Endometrial microvascular endothelial cells (primary cell): ENCODE data around the gene NOPCHAP1. TPM values are rescaled to one million over a fixed set of nuclear protein-coding genes. Genes with fewer than 3 reads are reported as not detected.

Source experiments
- in situ Hi-C: cut with HindIII; loops from 2 replicates; pipeline ENCODE4 v1.10.0; 2017; ENCODE audit warnings: low sequenced_read_pairs, low pct_unique_long_range_greater_than_20kb; ENCODE audit errors: inconsistent ontology term
- total RNA-seq: library from RNA; depleted of rRNA; stranded (reverse); fragments of >200 nt; gene quantifications from one replicate; pipeline ENCODE4 v1.2.3, GENCODE V29; 2015; ENCODE audit errors: inconsistent ontology term

The NOPCHAP1 gene
- total RNA-seq, 1 donor from 2014 or later, result 5.6 TPM

DNA sequence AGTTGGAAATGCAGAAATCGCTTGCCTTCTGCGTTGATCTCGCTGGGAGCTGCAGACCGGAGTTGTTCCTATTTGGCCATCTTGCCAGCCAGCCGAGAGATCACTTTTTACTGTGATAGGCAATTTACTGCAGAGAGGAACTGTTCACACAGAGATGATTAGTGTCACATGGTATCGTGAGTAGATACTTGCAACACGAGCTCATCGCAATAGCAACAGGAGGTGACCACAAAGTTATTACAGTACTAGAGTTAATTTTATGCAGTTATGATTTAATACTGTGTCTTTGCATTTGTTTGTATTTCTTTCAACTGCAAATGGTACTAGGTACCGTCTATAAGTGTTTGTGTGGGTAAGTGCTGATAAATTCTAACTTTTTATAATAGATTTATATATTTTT, 27.8 kb downstream of the NOPCHAP1 start:
- in situ Hi-C loops, result no loop called here

DNA sequence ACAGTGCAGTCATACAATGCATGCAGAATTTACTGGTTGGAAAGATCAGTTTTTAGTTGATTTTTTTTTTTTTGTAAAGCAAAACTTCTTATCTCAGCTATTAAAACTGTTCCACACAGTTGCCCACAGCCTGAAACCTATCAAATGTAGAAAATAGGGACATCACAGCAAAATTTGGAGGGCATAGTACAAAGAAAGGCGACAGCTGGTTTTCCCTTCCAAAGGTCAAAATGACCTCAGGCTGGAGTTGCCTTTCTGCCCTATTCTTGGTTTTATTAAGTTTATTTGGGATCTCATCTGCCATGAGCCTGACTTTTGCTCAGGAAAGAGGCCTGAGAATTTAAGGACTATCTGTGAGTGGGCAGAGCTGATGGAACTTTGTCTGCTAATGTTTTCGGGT, 28.5 kb downstream of the NOPCHAP1 start:
- in situ Hi-C loops, result no loop called here

DNA sequence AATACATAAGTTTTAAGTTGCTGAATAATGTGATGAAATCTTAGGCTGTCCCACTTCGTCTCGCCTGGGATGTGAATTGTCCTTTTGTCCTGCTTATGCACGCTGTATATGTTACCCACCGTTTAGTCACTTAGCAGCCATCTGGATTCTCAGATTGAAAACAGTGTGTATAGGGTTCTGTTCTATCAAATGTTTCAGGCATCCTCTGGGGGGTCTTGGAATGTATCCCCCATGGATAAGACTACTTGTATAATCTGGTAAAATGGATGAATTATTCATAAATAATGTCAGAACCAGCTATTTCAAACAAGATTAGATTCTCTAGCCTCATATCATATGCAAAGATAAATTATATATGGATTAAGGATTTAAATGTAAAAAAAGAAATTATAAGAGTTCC, 29.4 kb downstream of the NOPCHAP1 start:
- in situ Hi-C loops, result no loop called here

DNA sequence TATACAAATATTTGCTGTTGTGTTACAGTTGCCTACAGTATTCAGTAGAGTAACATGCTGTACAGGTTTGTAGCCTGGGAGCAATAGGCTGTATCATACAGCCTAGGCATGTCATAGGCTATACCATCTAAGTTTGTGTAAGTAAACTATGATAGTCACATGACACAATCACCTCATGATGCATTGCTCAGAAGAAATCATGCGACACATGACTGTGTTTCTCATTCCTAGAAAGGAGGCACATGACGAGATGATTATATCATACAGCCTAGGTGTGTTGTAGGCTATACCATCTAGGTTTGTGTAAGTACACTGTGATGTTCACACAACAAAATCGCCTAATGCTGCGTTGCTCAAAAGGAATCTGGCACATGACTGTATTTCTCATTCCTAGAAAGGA, 31.9 kb downstream of the NOPCHAP1 start:
- in situ Hi-C loops, result no loop called here

DNA sequence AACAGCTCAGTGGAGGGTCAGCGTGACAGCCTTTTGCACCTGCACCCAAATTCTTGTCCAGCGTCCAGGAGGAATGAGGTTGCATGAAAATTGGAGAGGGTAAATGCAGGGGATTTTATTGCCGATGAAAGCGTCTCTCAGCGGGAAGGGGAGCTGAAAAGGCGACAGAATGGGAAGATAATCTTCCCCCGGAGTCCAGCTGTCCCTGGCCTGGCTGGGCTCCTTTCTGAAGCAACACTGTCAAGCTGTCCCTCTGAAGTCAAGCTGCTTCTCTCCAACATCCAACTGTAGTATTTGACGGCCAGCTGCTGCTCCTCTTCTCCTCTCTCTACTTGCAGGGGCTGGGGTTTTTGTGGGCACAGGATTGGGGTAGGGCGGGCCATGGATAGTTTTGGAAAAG, 32.7 kb downstream of the NOPCHAP1 start:
- in situ Hi-C loops, result no loop called here

DNA sequence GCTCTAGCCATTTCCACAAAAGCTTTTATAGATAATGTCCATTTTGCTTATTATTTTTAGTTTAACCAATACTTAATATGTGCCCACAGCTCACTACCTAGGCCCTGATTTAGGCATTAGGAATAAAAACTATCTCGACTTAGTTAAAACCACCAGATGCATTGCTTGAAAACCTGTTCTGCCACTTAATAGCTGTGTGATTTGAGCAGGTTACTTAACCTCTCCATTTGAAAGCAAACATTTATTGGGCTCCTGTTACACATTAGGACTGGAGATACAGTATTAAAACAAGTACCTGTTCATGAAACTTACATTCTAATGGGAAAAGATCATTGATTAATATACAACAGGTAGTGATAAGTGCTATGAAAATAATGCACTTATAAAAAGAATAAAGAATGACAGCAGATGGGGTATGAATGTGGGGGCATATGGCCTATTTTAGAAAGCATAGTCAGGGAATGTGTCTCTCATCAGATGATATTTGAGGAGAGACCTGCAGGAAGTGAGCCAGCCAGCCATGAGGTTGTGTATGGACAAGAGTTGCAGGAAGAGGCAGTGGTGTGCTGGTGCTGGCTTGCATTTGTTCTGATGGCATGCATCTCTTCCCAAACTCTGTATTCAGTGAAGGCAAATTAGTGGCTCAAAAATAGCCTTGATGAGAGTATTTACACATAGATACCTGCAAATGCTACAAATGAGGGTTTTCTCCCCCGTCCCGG, 34.3 kb downstream of the NOPCHAP1 start:
- in situ Hi-C loops, result no loop called here

DNA sequence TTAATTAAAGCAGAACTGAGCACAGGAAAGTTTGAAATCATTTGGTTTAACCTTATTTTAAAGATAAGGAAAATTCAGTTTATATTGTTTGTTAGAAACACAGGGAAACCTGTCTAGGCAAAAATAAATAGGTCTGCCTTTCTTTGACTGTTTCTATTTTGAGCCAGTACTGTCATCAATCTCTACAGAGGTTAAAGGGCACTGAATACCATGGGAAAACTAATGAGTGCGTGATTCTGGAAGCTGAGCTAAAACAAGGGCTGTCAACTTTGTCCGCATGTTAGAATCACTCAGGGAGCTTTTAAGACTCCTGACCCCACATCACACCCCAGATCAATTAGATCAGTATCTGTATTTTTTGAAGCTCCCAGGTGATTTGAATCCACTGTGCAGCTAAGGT, 38.8 kb downstream of the NOPCHAP1 start:
- in situ Hi-C loops, result no loop called here

DNA sequence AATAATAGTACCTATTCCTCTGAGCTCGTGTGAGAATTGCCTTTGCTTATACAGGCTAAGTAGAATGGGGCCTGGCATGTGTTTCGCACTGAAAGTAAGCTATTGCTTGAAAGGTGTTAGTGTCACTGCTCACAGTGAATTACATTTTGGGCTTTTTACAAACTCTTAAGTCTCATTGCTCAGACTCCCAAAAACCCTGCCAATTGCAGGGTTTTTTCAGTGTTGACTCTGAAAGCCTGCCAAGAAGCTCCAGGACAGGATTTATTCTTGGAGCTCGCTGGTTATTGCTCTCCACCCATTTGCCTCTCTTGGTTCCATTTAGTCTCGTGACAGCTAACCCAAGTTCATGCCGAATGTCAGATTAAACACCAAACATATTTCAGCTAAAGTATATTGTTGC, 39.8 kb downstream of the NOPCHAP1 start:
- in situ Hi-C loops, result no loop called here

DNA sequence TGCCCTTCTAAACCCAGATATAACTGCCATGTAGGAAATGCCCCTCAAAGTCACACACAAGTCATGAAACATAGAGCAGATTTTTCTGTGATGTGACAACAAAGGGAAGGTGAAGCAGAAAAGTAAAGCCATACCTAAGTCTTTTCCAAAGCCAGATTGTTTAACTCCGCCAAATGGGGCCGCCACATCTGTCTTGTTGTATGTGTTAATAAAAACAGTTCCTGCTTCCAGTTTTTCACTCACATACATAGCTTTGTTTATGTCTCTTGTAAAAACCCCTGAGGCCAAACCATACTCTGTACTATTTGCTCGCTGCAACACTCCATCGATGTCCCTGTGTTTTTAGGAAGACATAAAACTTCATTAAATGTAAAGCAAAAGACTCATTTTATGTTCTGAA, 40.3 kb downstream of the NOPCHAP1 start:
- in situ Hi-C loops, result no loop called here

DNA sequence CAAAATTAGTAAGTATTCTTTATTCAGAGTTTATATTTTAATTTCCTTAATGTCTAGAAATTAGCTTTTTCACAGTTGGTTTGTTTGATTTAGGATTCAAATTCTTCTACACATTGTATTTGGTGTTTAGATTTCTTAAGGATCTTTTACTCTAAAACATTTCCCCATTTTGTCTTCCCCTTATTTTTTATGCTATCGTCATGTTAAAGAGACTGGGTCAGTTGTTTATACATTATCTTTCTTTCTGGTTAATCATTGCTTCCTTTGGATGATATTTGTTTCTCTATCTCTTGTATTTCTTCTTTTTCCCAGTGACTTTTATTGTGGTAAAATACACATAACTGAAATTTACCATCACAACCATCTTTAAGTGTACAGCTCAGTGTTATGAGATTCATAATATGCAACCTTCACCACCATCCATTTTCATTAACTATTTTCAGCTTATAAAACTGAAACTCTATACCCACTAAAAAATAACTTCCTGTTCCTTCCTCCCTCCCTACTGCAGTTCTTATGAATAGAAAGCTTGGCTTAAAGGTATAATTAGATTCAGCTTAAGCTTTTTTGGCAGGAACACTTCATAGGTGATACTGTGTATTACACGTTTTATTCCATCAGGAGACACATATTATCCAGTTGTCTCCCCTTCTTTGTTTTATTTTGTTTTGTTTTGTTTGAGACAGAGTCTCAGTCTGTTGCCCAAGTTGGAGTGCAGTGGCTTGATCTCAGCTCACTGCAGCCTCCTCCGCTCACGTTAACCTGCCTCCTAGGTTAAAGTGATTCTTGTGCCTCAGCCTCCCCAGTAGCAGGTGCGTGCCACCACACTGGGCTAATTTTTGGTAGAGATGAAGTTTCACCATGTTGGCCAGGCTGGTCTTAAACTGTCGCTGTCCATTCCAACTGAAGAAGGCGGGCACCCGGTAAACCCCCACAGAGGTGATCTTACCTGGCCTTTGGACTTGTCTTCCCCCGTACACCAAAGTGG, 45.0 kb downstream of the NOPCHAP1 start:
- in situ Hi-C loops, result no loop called here

DNA sequence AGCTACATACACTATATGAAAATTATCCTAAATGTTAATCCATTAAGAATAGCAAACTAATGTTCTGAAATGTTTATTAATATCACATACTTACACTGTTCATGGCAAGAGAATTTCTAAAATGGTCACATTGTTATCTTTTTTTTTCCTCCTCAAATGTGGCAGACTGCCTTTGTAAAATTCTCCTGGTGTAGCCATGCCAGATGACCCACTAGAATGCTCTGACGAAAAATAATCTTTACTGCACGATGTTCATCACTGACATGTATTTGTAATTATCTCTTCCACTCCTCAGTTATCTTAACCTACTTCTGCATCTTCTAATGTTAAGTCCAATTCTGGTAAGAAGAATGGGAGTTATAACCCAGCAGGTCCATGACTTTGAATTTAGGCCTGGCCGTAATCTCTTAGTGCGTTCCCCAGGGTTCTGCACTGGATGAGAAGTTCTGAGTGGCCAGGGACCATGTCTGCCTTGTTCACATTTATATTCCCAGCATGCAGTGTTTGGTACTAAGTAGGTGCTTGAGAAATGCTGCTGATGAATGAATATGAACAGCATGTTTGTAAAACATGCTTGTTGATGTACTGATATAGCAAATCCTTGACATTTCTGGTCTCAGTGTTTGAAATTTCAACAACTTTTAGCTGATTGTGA, 46.7 kb downstream of the NOPCHAP1 start:
- in situ Hi-C loops, result no loop called here

DNA sequence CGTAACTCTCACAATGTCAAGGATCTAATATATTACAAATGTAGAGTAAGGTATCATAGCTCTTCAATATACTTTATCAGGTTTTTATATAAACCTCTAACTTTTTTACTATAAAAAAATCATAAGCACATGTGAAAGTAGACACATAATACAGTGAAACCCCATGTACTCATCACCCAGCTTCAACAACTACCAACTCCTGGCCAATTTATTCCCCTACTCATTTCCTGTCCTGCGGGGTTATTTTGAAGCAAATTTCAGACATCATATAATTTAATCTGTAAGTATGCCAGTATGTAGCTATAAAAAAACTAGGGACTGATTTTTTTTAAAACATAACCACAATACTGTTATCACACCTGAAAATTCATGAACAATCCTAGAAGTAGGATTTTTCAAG, 47.7 kb downstream of the NOPCHAP1 start:
- in situ Hi-C loops, result no loop called here

Other genes with a start within 250 kb of the NOPCHAP1 start
- gene SLC41A2, start 28.0 kb upstream of the NOPCHAP1 start, total RNA-seq, result 12.5 TPM
- 0.56 TPM for gene ALDH1L2, start 98.1 kb downstream of the NOPCHAP1 start, total RNA-seq
- gene WASHC4, start 121.4 kb downstream of the NOPCHAP1 start, total RNA-seq, result 65.5 TPM
- gene APPL2, start 249.9 kb downstream of the NOPCHAP1 start, total RNA-seq, result 27.1 TPM